ENCODE measurements around the gene AKT2. TPM values are rescaled to one million over a fixed set of nuclear protein-coding genes. Genes with fewer than 3 reads are reported as not detected.
A peak's percentile ranks its signal among the peaks of the same experiment; 100 is the strongest.

The AKT2 gene
- polyA plus RNA-seq, 1 donor (not counting 4 experiments of a cell fraction or from before 2014, with no cell fraction given): 108 TPM

GRCh38 chr19:40235238-40236025 lies 49.7 kb downstream of the AKT2 start:
- Histone ChIP-seq H2AFZ (ENCODE audit: control insufficient read depth, low read length) (no peak overlapping the region), H3K27me3 (ENCODE audit: control insufficient read depth, extremely low read depth, insufficient read depth, low read length) (no peaks in the 10 kb centered on the region), H3K9me1 (ENCODE audit: control insufficient read depth, extremely low read depth, insufficient read depth, low read length) (no peaks in the 10 kb centered on the region), H3K27ac (ENCODE audit: control insufficient read depth, insufficient read depth, low read length) (no peak overlapping the region), H3K36me3 (ENCODE audit: control insufficient read depth in 2 of 2, extremely low read depth in 1 of 2, insufficient read depth in 2 of 2, low read length in 2 of 2) (peaks cover 13 to 32% of the 10 kb centered on the region in 2 experiments), H3K9ac (ENCODE audit: control insufficient read depth, extremely low read depth, insufficient read depth, low read length) (no peak overlapping the region), H3K4me1 (ENCODE audit: control insufficient read depth, extremely low read depth, insufficient read depth, low read length) (no peaks in the 10 kb centered on the region), H3K79me2 (ENCODE audit: control insufficient read depth, insufficient read depth, low read length) (no peaks in the 10 kb centered on the region), H3K4me3 (ENCODE audit: control insufficient read depth in 2 of 3, extremely low read depth in 1 of 3, insufficient read depth in 2 of 3, low read depth in 1 of 3, low read length in 3 of 3) (no peak overlapping the region), H3K4me2 (ENCODE audit: control insufficient read depth, extremely low read depth, insufficient read depth, low read depth, low read length) (no peak overlapping the region), H4K20me1 (ENCODE audit: control insufficient read depth, extremely low read depth, insufficient read depth, low read length) (no peaks in the 10 kb centered on the region), H3K9me3 (ENCODE audit: control insufficient read depth, low read depth, low read length) (no peaks in the 10 kb centered on the region)
- TF ChIP-seq EZH2 (IDR thresholded peaks at IDR 0.05; ENCODE audit: low read length) (no peak), CTCF (optimal IDR thresholded peaks at IDR 0.05 in 1 of 3, IDR thresholded peaks at IDR 0.05 in 1 of 3, conservative IDR thresholded peaks at IDR 0.05 in 1 of 3; ENCODE audit: extremely low read depth in 1 of 3, insufficient read depth in 2 of 3, low read length in 3 of 3) (peak in 2 of 3 experiments; percentile 26 to 39)
- FAIRE-seq: no peak
- dilution Hi-C loops (cut with MboI; ENCODE audit: extremely low pct_ligation_motif_present, low sequenced_read_pairs): no loop called here
- no peak for DNase-seq (ENCODE audit: low read depth, low spot score)

GRCh38 chr19:40234429-40235237 lies 50.5 kb downstream of the AKT2 start:
- H3K9me1 ChIP-seq (ENCODE audit: control insufficient read depth, extremely low read depth, insufficient read depth, low read length): no peaks in the 10 kb centered on the region
- TF ChIP-seq EZH2 (IDR thresholded peaks at IDR 0.05; ENCODE audit: low read length) (no peak), CTCF (optimal IDR thresholded peaks at IDR 0.05 in 1 of 3, IDR thresholded peaks at IDR 0.05 in 1 of 3, conservative IDR thresholded peaks at IDR 0.05 in 1 of 3; ENCODE audit: extremely low read depth in 1 of 3, insufficient read depth in 2 of 3, low read length in 3 of 3) (no peak)
- no peak for FAIRE-seq
- H3K4me1 ChIP-seq (ENCODE audit: control insufficient read depth, extremely low read depth, insufficient read depth, low read length): no peaks in the 10 kb centered on the region
- no peak overlapping the region for H2AFZ ChIP-seq (ENCODE audit: control insufficient read depth, low read length)
- no peaks in the 10 kb centered on the region for H3K27me3 ChIP-seq (ENCODE audit: control insufficient read depth, extremely low read depth, insufficient read depth, low read length)
- H3K36me3 ChIP-seq (ENCODE audit: control insufficient read depth in 2 of 2, extremely low read depth in 1 of 2, insufficient read depth in 2 of 2, low read length in 2 of 2): peaks cover 13 to 28% of the 10 kb centered on the region in 2 experiments
- no peak overlapping the region for H3K9ac ChIP-seq (ENCODE audit: control insufficient read depth, extremely low read depth, insufficient read depth, low read length)
- H3K4me3 ChIP-seq (ENCODE audit: control insufficient read depth in 2 of 3, extremely low read depth in 1 of 3, insufficient read depth in 2 of 3, low read depth in 1 of 3, low read length in 3 of 3): no peak overlapping the region
- H3K79me2 ChIP-seq (ENCODE audit: control insufficient read depth, insufficient read depth, low read length): no peaks in the 10 kb centered on the region
- H3K4me2 ChIP-seq (ENCODE audit: control insufficient read depth, extremely low read depth, insufficient read depth, low read depth, low read length): no peak overlapping the region
- dilution Hi-C loops (cut with MboI; ENCODE audit: extremely low pct_ligation_motif_present, low sequenced_read_pairs): no loop called here
- no peak for DNase-seq (ENCODE audit: low read depth, low spot score)
- no peaks in the 10 kb centered on the region for H3K9me3 ChIP-seq (ENCODE audit: control insufficient read depth, low read depth, low read length)
- no peak overlapping the region for H3K27ac ChIP-seq (ENCODE audit: control insufficient read depth, insufficient read depth, low read length)
- H4K20me1 ChIP-seq (ENCODE audit: control insufficient read depth, extremely low read depth, insufficient read depth, low read length): no peaks in the 10 kb centered on the region

Measured in keratinocyte (primary cell).